T-helper 2 cell treated with Interferon-gamma antibody and Interleukin-4, amounts not matched to agents 5 μg/mL and 100 μg/mL, for 36 hours (primary cell): Measurements from ENCODE around the gene PTPRM.

Source experiments
- DNase-seq: peaks from one replicate; pipeline ENCODE4 v3.0.0; 2021; ENCODE audit warnings: low spot score
- H3K27ac Mint-ChIP-seq: one replicate; pipeline ENCODE4 v1.8.0; 2021; ENCODE audit warnings: mild to moderate bottlenecking, mixed read lengths
- H3K27me3 Mint-ChIP-seq: one replicate; pipeline ENCODE4 v1.8.0; 2021; ENCODE audit warnings: low read depth, mixed read lengths
- H3K36me3 Mint-ChIP-seq: one replicate; pipeline ENCODE4 v1.8.0; 2021; ENCODE audit warnings: low read depth, mixed read lengths
- H3K4me1 Mint-ChIP-seq: one replicate; pipeline ENCODE4 v1.8.0; 2021; ENCODE audit warnings: low read depth, mixed read lengths
- H3K4me3 Mint-ChIP-seq: one replicate; pipeline ENCODE4 v1.8.0; 2022; ENCODE audit warnings: mild to moderate bottlenecking, moderate library complexity, mixed read lengths
- H3K9me3 Mint-ChIP-seq: one replicate; pipeline ENCODE4 v1.8.0; 2021; ENCODE audit warnings: mixed read lengths

Gene PTPRM

GRCh38 chr18:7750966-7751365 is 183.8 kb downstream of the PTPRM start:
- no peak overlapping the region for H3K27ac Mint-ChIP-seq
- no peak for DNase-seq
- H3K4me1 Mint-ChIP-seq: no peaks in the 10 kb centered on the region
- no peaks in the 10 kb centered on the region for H3K27me3 Mint-ChIP-seq
- H3K36me3 Mint-ChIP-seq: no peaks in the 10 kb centered on the region
- H3K4me3 Mint-ChIP-seq: no peak overlapping the region
- H3K9me3 Mint-ChIP-seq: peaks cover 6% of the 10 kb centered on the region

- Mint-ChIP-seq H3K27ac (no peak overlapping the region), H3K9me3 (peaks cover 4% of the 10 kb centered on the region), H3K4me3 (no peak overlapping the region), H3K36me3 (no peaks in the 10 kb centered on the region), H3K4me1 (no peaks in the 10 kb centered on the region), H3K27me3 (no peaks in the 10 kb centered on the region)
- no peak for DNase-seq
Observed at GRCh38 chr18:7754258-7754657, 187.1 kb downstream of the PTPRM start.

- Mint-ChIP-seq H3K9me3 (peaks cover 4% of the 10 kb centered on the region), H3K27me3 (no peaks in the 10 kb centered on the region), H3K4me3 (no peak overlapping the region), H3K27ac (no peak overlapping the region), H3K4me1 (no peaks in the 10 kb centered on the region), H3K36me3 (no peaks in the 10 kb centered on the region)
- no peak for DNase-seq
Observed at GRCh38 chr18:7754725-7755181, 187.6 kb downstream of the PTPRM start.

- no peak overlapping the region for H3K4me3 Mint-ChIP-seq
- no peaks in the 10 kb centered on the region for H3K36me3 Mint-ChIP-seq
- no peak overlapping the region for H3K27ac Mint-ChIP-seq
- DNase-seq: no peak
- H3K4me1 Mint-ChIP-seq: no peaks in the 10 kb centered on the region
- no peaks in the 10 kb centered on the region for H3K27me3 Mint-ChIP-seq
- H3K9me3 Mint-ChIP-seq: peaks cover 4% of the 10 kb centered on the region
Observed at GRCh38 chr18:7755753-7756475, 188.8 kb downstream of the PTPRM start.

GRCh38 chr18:7757175-7757574 is 190.1 kb downstream of the PTPRM start:
- DNase-seq: no peak
- Mint-ChIP-seq H3K27me3 (no peaks in the 10 kb centered on the region), H3K4me1 (no peaks in the 10 kb centered on the region), H3K36me3 (no peaks in the 10 kb centered on the region), H3K9me3 (peaks cover 4% of the 10 kb centered on the region), H3K27ac (no peak overlapping the region), H3K4me3 (no peak overlapping the region)

GRCh38 chr18:7758764-7759163 is 191.6 kb downstream of the PTPRM start:
- no peak overlapping the region for H3K4me3 Mint-ChIP-seq
- H3K9me3 Mint-ChIP-seq: peaks cover 4% of the 10 kb centered on the region
- H3K36me3 Mint-ChIP-seq: no peaks in the 10 kb centered on the region
- no peak for DNase-seq
- no peaks in the 10 kb centered on the region for H3K4me1 Mint-ChIP-seq
- H3K27me3 Mint-ChIP-seq: no peaks in the 10 kb centered on the region
- no peak overlapping the region for H3K27ac Mint-ChIP-seq

GRCh38 chr18:7760967-7761948 is 194.1 kb downstream of the PTPRM start:
- no peaks in the 10 kb centered on the region for H3K36me3 Mint-ChIP-seq
- peaks cover 2% of the 10 kb centered on the region for H3K27me3 Mint-ChIP-seq
- peaks cover 4% of the 10 kb centered on the region for H3K9me3 Mint-ChIP-seq
- no peak overlapping the region for H3K4me3 Mint-ChIP-seq
- H3K27ac Mint-ChIP-seq: no peak overlapping the region
- DNase-seq: no peak
- no peaks in the 10 kb centered on the region for H3K4me1 Mint-ChIP-seq

- no peak for DNase-seq
- no peak overlapping the region for H3K27ac Mint-ChIP-seq
- no peak overlapping the region for H3K4me3 Mint-ChIP-seq
Observed at GRCh38 chr18:7764405-7764804, 197.3 kb downstream of the PTPRM start.

GRCh38 chr18:7766346-7766745 is 199.2 kb downstream of the PTPRM start:
- H3K9me3 Mint-ChIP-seq: no peaks in the 10 kb centered on the region
- no peak overlapping the region for H3K27ac Mint-ChIP-seq
- peaks cover 2% of the 10 kb centered on the region for H3K27me3 Mint-ChIP-seq
- DNase-seq: no peak
- H3K36me3 Mint-ChIP-seq: no peaks in the 10 kb centered on the region
- no peak overlapping the region for H3K4me3 Mint-ChIP-seq
- H3K4me1 Mint-ChIP-seq: no peaks in the 10 kb centered on the region

More at GRCh38 chr18:7764405-7764804, 197.3 kb downstream of the PTPRM start:
- Mint-ChIP-seq H3K4me1 (no peaks in the 10 kb centered on the region), H3K9me3 (no peaks in the 10 kb centered on the region), H3K27me3 (peaks cover 2% of the 10 kb centered on the region), H3K36me3 (no peaks in the 10 kb centered on the region)

- no peak for DNase-seq
- Mint-ChIP-seq H3K4me1 (no peaks in the 10 kb centered on the region), H3K27ac (no peak overlapping the region), H3K4me3 (no peak overlapping the region), H3K36me3 (no peaks in the 10 kb centered on the region), H3K9me3 (no peaks in the 10 kb centered on the region), H3K27me3 (peaks cover 2% of the 10 kb centered on the region)
Observed at GRCh38 chr18:7766817-7767216, 199.7 kb downstream of the PTPRM start.

GRCh38 chr18:7770908-7771307 is 203.8 kb downstream of the PTPRM start:
- H3K36me3 Mint-ChIP-seq: no peaks in the 10 kb centered on the region
- H3K27ac Mint-ChIP-seq: no peak overlapping the region
- H3K4me1 Mint-ChIP-seq: no peaks in the 10 kb centered on the region
- DNase-seq: no peak
- H3K4me3 Mint-ChIP-seq: no peak overlapping the region
- no peaks in the 10 kb centered on the region for H3K9me3 Mint-ChIP-seq
- peaks cover 5% of the 10 kb centered on the region for H3K27me3 Mint-ChIP-seq

- peaks cover 2% of the 10 kb centered on the region for H3K27me3 Mint-ChIP-seq
- H3K4me3 Mint-ChIP-seq: no peak overlapping the region
- H3K36me3 Mint-ChIP-seq: no peaks in the 10 kb centered on the region
- H3K27ac Mint-ChIP-seq: no peak overlapping the region
- H3K9me3 Mint-ChIP-seq: no peaks in the 10 kb centered on the region
- no peaks in the 10 kb centered on the region for H3K4me1 Mint-ChIP-seq
- no peak for DNase-seq
Observed at GRCh38 chr18:7772510-7772888, 205.4 kb downstream of the PTPRM start.

GRCh38 chr18:7772951-7773350 is 205.8 kb downstream of the PTPRM start:
- H3K27ac Mint-ChIP-seq: no peak overlapping the region
- H3K9me3 Mint-ChIP-seq: no peaks in the 10 kb centered on the region
- peaks cover 2% of the 10 kb centered on the region for H3K27me3 Mint-ChIP-seq
- H3K36me3 Mint-ChIP-seq: no peaks in the 10 kb centered on the region
- no peaks in the 10 kb centered on the region for H3K4me1 Mint-ChIP-seq
- DNase-seq: no peak
- no peak overlapping the region for H3K4me3 Mint-ChIP-seq

GRCh38 chr18:7775128-7775527 is 208.0 kb downstream of the PTPRM start:
- H3K4me1 Mint-ChIP-seq: no peaks in the 10 kb centered on the region
- H3K9me3 Mint-ChIP-seq: no peaks in the 10 kb centered on the region
- DNase-seq: no peak
- no peak overlapping the region for H3K27ac Mint-ChIP-seq
- H3K4me3 Mint-ChIP-seq: no peak overlapping the region
- no peaks in the 10 kb centered on the region for H3K36me3 Mint-ChIP-seq
- H3K27me3 Mint-ChIP-seq: peaks cover 2% of the 10 kb centered on the region
